NOMO-1 treated with DMSO at 0.1 percent for 48 hours (cell line): ENCODE results near the gene SEMA5B.

ENCODE experiments used
- DNase-seq: peaks from one replicate; lab custom pipeline; 2025; ENCODE audit not compliant: unreplicated experiment; lab: John Stamatoyannopoulos, UW

The SEMA5B gene, protein sequence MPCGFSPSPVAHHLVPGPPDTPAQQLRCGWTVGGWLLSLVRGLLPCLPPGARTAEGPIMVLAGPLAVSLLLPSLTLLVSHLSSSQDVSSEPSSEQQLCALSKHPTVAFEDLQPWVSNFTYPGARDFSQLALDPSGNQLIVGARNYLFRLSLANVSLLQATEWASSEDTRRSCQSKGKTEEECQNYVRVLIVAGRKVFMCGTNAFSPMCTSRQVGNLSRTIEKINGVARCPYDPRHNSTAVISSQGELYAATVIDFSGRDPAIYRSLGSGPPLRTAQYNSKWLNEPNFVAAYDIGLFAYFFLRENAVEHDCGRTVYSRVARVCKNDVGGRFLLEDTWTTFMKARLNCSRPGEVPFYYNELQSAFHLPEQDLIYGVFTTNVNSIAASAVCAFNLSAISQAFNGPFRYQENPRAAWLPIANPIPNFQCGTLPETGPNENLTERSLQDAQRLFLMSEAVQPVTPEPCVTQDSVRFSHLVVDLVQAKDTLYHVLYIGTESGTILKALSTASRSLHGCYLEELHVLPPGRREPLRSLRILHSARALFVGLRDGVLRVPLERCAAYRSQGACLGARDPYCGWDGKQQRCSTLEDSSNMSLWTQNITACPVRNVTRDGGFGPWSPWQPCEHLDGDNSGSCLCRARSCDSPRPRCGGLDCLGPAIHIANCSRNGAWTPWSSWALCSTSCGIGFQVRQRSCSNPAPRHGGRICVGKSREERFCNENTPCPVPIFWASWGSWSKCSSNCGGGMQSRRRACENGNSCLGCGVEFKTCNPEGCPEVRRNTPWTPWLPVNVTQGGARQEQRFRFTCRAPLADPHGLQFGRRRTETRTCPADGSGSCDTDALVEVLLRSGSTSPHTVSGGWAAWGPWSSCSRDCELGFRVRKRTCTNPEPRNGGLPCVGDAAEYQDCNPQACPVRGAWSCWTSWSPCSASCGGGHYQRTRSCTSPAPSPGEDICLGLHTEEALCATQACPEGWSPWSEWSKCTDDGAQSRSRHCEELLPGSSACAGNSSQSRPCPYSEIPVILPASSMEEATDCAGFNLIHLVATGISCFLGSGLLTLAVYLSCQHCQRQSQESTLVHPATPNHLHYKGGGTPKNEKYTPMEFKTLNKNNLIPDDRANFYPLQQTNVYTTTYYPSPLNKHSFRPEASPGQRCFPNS

DNA sequence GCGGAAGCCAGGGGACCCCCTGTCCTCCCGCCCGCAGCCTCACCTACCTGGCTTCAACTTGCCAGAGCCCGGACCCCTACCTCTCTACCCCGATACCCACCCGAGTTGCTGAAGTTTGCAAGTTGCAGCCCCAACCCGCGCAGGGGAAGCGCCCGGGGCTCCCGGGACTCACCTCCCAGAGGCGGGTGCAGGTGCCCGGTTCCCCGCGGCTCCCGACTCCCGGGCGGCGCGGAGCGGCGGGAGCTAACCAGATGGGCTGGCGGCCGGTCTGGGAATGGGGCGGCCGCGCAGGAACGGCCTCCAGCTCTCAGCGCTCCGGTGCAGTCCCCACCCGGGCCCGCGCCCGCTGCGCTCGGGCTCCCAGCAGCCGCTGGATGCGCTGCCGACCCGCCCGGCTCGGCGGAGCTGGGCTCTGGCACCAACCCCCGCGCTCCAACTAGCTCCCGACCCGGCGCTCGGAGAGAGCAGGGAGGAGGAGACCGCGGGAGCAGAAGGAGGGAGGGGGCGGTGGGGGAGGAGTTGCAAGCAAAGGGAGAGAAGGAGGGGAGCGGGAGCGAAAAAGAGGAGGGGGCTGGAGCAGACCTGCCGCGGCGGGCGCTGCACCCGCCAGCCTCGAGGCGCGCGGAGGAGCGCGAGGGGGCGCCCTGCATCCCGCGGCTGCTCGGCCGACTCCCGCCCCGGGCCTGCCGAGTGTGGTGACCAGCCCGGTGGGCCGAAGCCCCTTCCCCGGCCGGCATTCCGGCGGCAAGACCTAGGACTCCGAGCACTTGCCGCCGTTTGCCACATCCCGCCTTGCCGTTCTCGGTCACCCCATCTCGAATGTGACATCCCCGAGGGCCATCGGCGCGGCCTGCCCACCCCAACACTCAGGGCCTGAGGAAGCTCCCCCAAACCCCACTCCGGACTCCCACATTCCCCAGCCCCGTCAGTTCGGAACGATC lies at the start of gene SEMA5B:
Gene SEMA5B, minus strand, starts transcription at position 472 of the 941 bp plus-strand sequence. CDS start 66,500 bp downstream, outside the sequence.
- DNase-seq = no peak

DNA sequence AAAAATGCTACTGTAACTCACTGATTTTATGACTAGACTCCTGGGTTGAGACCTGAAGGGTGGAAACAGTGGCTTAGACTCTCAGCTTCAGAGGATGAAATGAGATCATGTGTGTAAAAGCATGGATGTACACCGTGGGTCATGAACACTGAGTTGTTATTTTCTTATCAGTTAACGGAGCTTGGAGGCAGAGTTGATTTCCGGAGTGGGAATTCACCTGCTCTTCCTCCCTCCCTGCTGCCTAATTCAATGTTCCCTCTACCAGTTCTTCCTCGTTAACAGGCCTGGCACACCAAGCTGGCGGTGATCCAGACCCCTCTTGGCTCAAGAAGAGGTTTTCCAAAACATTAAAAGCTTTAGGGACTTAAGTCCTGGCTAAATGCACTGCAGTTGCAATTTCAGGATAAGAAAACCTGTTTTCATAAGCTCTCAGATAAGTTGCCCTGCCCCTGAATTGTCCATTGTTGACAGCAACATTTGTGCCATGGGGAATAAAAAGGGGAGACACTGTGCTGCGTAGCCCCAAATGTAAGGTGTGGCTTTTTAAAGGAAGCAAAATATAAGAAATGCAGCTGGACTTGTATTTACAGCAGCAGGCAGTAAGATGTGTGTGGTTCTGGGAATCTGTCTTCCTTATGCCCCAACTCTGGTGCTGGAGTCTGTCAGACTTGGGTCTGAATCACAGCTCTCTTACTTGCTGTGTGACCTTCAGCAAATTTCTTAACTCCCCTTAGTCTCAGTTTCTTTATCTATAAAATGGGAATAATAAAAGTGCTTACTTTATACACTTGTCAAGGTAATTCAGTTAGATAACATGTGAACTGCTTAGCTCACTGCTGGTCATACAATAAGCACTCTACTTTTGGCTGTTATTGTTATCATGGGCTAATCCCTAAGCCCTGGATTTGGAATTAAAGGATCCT lies 49.2 kb upstream of the SEMA5B start:
- DNase-seq = no peak

DNA sequence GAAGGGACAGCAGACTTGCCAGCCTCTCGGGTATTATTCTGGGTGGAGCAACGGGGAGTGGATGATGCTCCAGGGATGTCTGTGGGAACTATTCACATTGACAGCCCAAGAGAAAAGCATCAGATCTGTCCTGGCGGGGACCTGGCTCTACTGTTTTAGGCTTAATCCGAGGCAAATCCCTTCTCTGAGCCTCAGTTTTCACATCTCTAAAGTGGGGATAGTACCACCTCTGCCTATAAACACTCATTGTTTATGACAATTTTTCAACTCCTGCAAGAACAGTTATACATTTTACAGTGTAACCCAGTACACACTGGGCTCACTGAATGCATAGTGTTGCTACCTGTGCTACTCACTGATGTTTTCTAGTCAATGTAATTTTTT lies 48.5 kb upstream of the SEMA5B start:
- no peak for DNase-seq

DNA sequence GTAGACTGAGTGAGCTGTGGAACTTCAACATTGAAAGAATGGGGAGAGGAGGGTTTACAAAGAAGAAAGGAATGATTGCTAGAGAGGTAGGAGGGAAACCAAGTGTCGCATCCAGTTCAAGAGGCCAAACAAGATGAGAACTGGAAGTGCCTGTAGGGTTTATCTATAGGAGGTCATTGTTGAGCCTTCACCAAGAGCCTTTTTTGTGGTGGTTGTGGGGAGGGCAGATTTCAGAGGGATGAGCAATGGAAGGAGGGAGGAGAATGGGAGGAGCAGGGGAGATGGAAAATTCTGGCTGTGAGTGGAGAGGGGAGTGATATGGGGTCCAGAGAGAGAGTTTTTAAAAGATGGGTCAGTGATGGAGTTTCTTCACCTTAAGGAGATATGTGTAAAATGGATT lies 47.8 kb upstream of the SEMA5B start:
- no peak for DNase-seq

DNA sequence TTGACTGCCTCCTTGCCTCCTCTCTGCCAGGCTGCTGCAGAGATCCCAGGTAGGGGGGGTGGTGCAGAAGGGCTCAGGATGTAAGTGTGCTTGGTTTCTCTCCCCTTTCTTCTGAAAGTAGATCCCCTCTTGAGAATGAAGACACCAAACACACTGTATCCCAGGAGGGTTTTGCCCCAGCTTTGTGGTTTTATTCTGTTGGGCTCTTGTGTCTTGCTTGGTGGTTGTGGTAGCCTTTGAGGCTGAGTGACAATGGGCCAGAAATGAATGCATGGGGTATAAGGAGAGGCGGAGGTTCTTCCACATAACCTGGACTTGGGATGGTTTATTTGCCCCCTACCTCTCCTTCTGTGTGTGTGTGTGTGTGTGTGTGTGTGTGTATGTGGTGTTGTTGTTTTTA lies 45.0 kb upstream of the SEMA5B start:
- no peak for DNase-seq

DNA sequence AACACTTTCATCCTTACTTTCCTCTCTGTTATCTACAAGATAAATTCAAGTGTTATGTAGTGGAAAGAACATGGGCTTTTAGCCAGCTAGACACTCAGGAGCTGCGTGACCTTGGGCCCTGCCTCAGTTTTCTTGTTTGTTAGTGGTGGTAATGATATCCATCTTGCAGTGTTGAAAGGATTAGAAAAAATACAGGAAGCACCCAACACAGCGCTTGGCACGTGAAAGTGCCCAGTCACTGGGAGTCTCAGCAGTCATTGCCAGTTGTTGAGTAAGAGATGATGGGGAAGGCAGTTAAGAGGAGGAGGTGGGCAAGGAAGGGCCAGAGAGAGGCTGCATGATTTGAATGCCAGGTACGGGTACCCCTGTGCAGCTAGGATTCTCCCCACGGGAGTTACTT lies 44.6 kb upstream of the SEMA5B start:
- DNase-seq = no peak

DNA sequence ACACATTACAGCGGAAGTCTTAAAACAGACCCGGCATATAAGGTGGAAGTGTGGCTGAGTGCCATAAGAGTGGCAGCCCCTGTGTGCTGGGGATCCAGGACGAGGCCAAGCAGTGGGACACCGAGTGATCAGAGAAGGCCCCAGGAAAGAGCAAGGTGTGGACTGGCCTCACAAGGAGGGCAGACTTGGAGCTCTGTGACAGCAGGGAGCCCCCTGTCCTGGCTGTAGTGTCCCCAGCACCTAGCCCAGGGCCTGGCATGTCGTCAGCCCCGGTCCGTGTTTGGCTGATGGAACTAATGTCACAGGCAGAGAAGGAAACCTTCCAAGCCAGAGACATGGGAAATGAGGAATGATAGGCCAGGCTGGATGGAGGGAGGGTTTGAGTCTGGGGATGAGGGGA lies 44.0 kb upstream of the SEMA5B start:
- DNase-seq = no peak

DNA sequence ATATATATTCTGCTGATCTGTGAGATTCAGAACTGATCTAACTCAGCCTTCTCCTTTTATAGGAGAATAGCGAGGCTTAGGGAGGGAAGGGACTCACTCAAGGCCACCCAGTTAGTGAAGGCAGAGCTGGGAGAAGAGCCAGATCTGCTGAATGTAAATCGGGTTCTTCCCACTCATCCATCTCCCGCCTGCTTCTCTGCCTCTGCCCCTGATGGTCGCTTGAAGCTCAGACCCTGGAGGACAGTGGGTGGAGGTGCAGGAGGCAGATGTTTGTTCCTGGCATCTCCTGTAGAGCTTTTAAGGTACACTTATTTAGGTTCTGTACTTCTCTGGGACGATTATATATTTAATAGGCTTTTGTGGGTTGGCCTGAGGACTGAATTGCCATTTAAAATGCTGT lies 43.6 kb upstream of the SEMA5B start:
- DNase-seq = no peak

DNA sequence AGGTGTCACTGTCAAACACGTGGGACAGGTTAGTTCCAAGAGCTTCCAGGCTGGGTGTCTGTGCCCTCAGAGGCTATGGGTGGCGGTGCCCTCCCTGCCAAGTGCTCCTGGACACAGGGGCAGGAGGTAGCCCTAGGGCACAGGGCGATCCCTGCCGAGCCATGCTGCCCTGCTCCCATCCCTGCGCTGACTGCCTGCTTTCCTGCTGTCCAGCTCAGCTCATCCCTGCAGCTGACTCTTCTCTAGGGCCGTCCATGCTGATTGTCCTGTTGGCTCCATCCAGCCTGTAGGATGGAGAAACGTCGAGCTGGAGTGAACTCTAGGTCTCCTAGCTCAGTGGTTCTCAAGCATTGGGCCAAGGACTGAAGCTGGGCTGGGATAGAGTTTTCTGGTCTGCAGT lies 42.9 kb upstream of the SEMA5B start:
- no peak for DNase-seq

DNA sequence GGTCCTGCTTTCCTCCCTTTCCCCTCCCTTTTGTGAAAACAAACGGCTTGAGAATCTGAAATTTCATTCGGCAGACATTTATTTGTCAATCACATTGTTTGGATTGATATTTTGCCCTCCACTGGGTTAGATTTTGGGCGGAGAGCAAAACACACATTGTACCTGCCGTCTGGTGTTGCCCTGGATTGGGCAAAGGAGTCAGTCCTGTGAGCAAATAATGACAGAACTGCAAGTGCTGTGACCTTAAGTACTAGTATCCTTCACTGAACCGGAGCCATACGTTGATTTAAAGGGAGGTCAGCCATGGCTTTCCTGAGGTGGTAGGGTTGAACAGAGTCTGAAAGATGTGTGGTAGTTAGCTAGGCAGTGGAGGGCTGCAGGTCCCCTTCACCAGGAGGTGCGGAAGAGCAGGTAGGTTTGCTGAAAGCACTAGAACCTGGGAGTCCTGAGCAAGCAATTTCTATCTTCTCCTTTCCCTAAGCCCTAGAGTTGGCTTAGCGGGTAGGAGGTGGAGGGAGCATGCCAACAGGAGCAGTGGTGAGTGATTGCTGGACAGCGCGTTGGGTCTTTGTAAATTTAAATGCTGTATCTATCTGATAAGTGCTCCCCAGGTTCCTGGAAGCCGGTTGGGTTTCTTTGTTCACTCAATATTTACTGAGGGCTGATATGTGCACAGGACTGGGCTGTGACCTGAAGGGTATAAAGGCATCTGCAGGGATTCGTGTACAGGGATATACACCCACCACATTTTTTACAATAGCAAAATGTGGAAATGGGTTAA lies 41.2 kb upstream of the SEMA5B start:
- no peak for DNase-seq

DNA sequence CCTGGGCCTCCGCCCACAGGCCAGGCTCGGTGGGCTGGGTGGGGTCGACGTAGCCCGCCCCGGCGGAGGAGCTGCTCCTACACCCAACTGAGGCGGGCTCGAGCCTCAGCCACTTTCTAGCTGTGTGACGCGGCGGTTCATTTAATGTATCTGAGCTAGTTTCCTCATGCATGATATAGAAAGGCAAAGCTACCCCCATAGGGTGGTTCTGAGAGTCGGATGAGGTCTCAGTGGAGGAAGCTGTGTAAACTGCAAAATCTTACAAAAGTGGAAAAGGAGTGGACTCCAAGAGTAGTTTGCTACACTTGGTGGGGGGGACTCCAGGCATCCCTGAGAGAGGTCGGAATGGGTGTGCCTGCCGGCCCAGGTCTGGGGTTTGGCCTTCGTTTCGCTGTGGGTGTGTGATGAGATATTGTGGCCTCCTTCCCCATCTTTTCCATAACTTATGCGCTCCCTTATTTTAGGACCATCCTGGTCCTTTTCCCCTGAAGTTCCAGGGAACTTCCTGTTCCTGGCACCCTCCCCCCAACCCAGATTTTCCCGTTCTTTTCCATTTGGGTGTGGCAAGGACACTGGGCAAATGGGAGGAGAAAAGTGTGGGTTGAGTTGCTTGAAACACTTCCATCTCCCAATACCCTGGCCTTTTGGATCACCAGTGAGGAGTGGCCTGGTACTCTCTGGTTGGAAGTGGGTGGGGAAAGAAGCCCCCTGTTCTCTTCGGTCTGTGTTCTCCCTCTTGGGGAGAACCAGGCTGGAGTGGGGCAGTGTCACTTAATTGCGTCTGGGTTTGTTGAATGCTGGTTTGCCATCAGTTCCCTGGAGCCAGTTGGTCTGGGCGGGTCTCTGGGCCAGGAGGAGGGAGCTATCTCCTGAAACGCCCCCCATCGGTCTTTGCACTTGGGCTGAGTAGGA lies 40.4 kb upstream of the SEMA5B start:
- no peak for DNase-seq

DNA sequence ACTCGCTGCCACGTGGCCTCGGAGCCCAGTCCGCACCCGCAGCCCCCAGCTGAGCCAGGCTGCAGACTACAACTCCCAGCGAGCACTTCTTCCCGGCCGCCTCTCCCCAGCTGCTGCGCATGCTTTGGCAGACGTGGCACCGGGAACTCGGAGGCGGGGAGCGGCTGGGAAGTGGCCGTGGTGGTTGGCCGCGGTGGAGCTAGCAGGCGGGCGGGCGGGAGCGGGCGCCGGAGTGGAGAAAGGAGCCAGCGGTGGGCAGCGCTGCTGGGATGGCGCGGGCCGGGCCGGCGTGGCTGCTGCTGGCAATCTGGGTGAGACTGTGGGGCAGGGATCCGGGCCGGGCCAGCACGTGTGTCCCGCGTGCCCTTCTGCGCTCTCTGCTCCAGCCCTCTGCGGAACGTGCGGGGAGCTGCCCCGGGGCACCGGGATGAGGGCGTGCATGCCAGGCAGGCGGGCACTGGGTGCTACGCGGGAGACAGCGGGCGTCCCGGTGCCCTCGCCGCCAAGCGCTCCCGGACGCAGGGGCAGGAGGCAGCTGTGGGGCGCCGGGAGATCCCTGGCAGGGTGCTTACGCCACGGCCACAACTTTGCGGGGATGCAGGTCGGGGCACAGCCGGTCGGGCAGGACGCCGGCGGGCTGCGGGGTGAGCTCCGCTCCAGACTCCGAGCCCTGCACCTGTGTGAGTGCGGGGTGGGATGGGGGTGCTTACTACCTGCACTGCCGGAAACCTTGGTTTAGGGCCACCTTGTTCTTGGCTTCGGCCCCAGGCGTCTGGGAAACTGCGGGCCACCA lies 39.5 kb upstream of the SEMA5B start, which contains the start of gene PDIA5:
Gene PDIA5, plus strand, starts transcription at position 130 of the 793 bp plus-strand sequence. Its CDS starts 140 bp downstream, at position 270.
- peak; percentile 66 for DNase-seq

DNA sequence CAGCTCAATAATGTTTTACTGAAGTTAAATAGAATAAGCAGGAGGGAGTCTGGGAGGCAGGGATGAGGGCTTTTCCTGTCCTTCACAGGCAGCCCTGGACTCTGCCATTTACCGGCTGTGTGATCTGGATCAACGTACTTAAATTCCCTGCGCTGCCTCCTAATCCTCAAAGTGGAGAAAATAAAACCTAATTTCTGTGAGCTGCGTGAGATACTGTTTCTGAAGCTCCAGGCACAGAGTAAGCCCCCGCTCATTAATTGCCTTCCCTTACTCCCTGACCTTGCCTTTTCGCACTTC lies 39.0 kb upstream of the SEMA5B start:
- DNase-seq = no peak

DNA sequence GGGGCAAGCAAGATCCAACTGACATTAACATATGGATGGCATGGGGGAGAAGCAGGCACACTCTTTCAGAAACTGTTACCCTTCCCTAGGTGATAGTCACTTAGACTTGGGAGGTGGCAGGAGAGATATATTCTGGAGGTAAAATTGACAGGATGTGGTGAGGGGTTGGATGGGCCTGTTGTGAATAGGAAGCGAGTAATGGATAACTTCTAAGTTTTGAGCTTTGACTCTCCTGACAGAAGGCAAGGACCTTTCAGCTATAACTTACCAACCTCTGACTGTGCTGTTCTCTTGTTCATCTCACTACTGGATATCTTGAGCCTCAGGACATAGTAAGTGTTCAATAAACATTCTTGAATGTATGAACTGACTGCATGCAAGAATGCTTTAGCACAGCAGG lies 37.4 kb upstream of the SEMA5B start:
- peak; percentile 11 for DNase-seq

DNA sequence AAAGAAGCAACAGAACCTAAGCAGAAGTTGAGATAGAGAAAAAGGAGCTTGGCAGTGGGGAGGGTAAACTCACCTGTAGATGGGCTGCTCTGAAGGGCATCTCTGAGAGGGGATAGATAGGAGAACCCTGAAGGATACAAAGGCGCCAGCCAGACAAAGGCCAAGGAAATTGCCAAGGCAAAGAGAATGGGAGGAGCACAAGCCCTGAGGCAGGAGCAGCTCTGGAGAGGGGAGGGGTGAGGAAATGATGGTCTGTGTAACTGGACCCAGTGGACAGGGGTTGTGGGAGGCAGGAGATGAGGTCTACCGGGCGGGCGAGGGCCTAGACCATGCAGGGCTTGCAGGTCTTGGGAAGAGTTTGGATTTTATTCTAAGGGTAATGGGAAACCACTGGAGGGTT lies 36.9 kb upstream of the SEMA5B start:
- no peak for DNase-seq

DNA sequence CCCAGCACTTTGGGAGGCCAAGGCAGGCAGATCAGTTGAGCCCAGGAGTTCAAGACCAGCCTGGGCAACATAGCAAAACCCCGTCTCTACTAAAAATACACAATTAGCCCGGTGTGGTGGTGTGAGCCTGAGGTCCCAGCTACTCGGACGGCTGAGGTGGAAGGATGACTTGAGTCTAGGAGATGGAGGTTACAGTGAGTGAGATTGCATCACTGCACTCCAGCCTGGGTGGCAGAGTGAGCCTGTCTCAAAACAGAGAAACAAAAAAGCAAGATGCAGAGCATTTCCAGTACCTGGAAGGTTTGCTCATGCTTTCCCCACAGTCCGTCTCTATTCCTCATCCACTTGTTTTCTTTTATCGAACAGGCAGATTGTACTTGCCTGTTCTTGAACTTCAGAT lies 35.5 kb upstream of the SEMA5B start:
- DNase-seq = no peak

DNA sequence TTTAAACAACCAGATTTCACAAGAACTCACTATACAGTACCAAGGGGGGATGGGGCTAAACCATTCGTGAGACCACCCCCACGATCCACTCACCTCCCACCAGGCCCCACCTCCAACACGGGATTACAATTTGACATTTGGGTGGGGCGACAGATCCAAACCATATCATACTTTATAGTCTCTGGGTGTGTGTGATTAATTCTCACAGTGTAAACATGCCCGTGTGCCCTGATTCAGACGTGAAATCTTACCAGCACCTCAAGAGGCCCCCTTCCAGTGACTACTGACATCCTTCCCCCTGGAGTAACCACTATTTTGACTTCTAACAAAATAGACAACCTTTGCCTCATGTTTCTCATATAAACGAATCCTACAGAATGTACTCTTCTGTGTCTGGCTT lies 34.3 kb upstream of the SEMA5B start:
- no peak for DNase-seq
